Transverse colon (tissue), 4 donors: ENCODE measurements around the gene CD37.
"Not testable (repeated sequence)": the region's sequence is repeated elsewhere in the genome, so short reads cannot be mapped to it uniquely, and the experiment has no call there.

Experiments
- POLR2A ChIP-seq: fragments of 450-650 bp; IDR thresholded peaks from one replicate; pipeline ENCODE4 v1.6.1; 2016; ENCODE audit warnings: antibody characterized with exemption, mild to moderate bottlenecking, moderate library complexity
- POLR2AphosphoS5 ChIP-seq, 3 donors: sonication (generic); formaldehyde crosslinking; IDR thresholded peaks; one replicate each; pipeline ENCODE4 v1.6.1; 2016; ENCODE audit warnings: antibody characterized with exemption in 3 of 3
- TF ChIP-seq, protein P1 (sequence below), 5 experiments: fragments of 200-600 bp in 3 of 5; fragments of 450-650 bp in 2 of 5; sonication (generic) in 3 of 5; IDR thresholded peaks; 1 replicate in 2 of 5; 2 replicates in 3 of 5; pipeline ENCODE4 v1.5.1; 2016 to 2017; ENCODE audit warnings: antibody characterized with exemption in 5 of 5, inconsistent platforms in 3 of 5, mild to moderate bottlenecking in 2 of 5, moderate library complexity in 1 of 5

DNA sequence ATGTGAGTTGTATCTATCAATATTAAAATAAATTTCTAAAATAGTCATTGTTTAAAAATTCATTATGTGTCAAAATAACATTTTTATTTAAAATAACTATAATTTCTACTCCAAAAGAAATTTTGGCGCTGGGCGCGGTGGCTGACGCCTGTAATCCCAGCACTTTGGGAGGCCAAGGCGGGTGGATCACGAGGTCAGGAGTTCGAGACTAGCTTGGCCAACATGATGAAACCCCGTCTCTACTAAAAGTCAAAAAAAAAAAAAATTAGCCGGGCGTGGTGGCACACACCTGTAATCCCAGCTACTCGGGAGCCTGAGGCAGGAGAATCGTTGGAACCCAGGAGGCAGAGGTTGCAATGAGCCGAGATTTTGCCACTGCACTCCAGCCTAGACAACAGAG lies 9.4 kb upstream of the CD37 start:
- TF ChIP-seq, protein P1, sequence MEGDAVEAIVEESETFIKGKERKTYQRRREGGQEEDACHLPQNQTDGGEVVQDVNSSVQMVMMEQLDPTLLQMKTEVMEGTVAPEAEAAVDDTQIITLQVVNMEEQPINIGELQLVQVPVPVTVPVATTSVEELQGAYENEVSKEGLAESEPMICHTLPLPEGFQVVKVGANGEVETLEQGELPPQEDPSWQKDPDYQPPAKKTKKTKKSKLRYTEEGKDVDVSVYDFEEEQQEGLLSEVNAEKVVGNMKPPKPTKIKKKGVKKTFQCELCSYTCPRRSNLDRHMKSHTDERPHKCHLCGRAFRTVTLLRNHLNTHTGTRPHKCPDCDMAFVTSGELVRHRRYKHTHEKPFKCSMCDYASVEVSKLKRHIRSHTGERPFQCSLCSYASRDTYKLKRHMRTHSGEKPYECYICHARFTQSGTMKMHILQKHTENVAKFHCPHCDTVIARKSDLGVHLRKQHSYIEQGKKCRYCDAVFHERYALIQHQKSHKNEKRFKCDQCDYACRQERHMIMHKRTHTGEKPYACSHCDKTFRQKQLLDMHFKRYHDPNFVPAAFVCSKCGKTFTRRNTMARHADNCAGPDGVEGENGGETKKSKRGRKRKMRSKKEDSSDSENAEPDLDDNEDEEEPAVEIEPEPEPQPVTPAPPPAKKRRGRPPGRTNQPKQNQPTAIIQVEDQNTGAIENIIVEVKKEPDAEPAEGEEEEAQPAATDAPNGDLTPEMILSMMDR (IDR thresholded peaks at IDR 0.05), result not testable (repeated sequence)
- not testable (repeated sequence) for TF ChIP-seq POLR2AphosphoS5 (IDR thresholded peaks at IDR 0.05); POLR2A
